GM23338 (cell line): ENCODE measurements around the gene ARL5A.

Experiments
- CREB1 ChIP-seq: fragments of 250-450 bp; sonication (Bioruptor Pico); IDR thresholded peaks from 2 replicates; pipeline ENCODE4 v1.5.0; 2020; ENCODE audit warnings: low read depth, mild to moderate bottlenecking, moderate library complexity
- EZH2 ChIP-seq: fragments of 200-600 bp; sonication (generic); IDR thresholded peaks from one replicate; pipeline ENCODE4 v1.8.0; 2017; ENCODE audit warnings: antibody characterized with exemption, mild to moderate bottlenecking, low read depth; ENCODE audit not compliant: unreplicated experiment
- EZH2phosphoT487 ChIP-seq: fragments of 200-600 bp; sonication (generic); IDR thresholded peaks from one replicate; pipeline ENCODE4 v1.8.1; 2018; ENCODE audit warnings: antibody characterized with exemption; ENCODE audit not compliant: unreplicated experiment
- JUNB ChIP-seq: IDR thresholded peaks from one replicate; pipeline ENCODE4 v1.6.1; 2016; ENCODE audit warnings: antibody characterized with exemption; ENCODE audit not compliant: unreplicated experiment
- NANOG ChIP-seq: IDR thresholded peaks from 2 replicates; pipeline ENCODE4 v1.6.1; 2016; ENCODE audit warnings: antibody characterized with exemption, borderline replicate concordance
- POLR2AphosphoS5 ChIP-seq: IDR thresholded peaks from 2 replicates; pipeline ENCODE4 v1.6.1; 2016; ENCODE audit warnings: antibody characterized with exemption, low read depth
- STAT1 ChIP-seq: IDR thresholded peaks from one replicate; pipeline ENCODE4 v1.6.1; 2016; ENCODE audit warnings: antibody characterized with exemption; ENCODE audit not compliant: unreplicated experiment
- ZNF114 ChIP-seq: fragments of 250-450 bp; sonication (Bioruptor Pico); IDR thresholded peaks from 2 replicates; pipeline ENCODE4 v1.5.0; 2020; ENCODE audit warnings: mild to moderate bottlenecking, moderate library complexity
- TF ChIP-seq, protein P1 (sequence below), 2 experiments: fragments of 200-600 bp in 1 of 2; sonication (generic) in 1 of 2; conservative IDR thresholded peaks; 2 replicates each; pipeline versions ENCODE4 v1.5.1 to v1.6.1; 2016 to 2017; ENCODE audit warnings: antibody characterized with exemption in 2 of 2, low read depth in 2 of 2, mild to moderate bottlenecking in 2 of 2, moderate library complexity in 1 of 2
- TF ChIP-seq, protein P2 (sequence below): IDR thresholded peaks from one replicate; pipeline ENCODE4 v1.6.1; 2018; ENCODE audit warnings: antibody characterized with exemption; ENCODE audit not compliant: unreplicated experiment
- TF ChIP-seq, protein P3 (sequence below): IDR thresholded peaks from 2 replicates; pipeline ENCODE4 v1.6.1; 2016; ENCODE audit warnings: antibody characterized with exemption

DNA sequence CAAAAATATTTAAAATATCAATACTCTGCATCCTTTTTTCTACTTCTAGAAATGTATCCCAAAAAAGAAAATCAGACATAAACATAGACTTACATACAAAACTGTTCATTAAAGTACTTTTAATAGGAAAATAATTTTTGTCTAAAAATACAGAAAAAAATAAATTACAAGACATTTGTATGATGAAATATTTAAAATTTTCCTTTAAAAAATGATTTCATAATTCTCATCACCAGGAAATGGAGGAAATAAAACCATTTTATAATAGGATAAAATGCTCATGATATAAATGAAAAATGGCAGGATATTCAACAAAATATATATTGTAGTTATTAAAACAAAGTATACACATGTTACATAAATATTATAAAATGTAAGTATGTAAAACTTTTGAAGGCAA is 24.4 kb downstream of the ARL5A start:
- TF ChIP-seq, protein P1, sequence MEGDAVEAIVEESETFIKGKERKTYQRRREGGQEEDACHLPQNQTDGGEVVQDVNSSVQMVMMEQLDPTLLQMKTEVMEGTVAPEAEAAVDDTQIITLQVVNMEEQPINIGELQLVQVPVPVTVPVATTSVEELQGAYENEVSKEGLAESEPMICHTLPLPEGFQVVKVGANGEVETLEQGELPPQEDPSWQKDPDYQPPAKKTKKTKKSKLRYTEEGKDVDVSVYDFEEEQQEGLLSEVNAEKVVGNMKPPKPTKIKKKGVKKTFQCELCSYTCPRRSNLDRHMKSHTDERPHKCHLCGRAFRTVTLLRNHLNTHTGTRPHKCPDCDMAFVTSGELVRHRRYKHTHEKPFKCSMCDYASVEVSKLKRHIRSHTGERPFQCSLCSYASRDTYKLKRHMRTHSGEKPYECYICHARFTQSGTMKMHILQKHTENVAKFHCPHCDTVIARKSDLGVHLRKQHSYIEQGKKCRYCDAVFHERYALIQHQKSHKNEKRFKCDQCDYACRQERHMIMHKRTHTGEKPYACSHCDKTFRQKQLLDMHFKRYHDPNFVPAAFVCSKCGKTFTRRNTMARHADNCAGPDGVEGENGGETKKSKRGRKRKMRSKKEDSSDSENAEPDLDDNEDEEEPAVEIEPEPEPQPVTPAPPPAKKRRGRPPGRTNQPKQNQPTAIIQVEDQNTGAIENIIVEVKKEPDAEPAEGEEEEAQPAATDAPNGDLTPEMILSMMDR (conservative IDR thresholded peaks at IDR 0.05; ENCODE audit: low read depth in 2 of 2) = no peak
- TF ChIP-seq EZH2 = no peak
- TF ChIP-seq EZH2phosphoT487 = no peak
- TF ChIP-seq POLR2AphosphoS5 = no peak
- TF ChIP-seq, protein P2, sequence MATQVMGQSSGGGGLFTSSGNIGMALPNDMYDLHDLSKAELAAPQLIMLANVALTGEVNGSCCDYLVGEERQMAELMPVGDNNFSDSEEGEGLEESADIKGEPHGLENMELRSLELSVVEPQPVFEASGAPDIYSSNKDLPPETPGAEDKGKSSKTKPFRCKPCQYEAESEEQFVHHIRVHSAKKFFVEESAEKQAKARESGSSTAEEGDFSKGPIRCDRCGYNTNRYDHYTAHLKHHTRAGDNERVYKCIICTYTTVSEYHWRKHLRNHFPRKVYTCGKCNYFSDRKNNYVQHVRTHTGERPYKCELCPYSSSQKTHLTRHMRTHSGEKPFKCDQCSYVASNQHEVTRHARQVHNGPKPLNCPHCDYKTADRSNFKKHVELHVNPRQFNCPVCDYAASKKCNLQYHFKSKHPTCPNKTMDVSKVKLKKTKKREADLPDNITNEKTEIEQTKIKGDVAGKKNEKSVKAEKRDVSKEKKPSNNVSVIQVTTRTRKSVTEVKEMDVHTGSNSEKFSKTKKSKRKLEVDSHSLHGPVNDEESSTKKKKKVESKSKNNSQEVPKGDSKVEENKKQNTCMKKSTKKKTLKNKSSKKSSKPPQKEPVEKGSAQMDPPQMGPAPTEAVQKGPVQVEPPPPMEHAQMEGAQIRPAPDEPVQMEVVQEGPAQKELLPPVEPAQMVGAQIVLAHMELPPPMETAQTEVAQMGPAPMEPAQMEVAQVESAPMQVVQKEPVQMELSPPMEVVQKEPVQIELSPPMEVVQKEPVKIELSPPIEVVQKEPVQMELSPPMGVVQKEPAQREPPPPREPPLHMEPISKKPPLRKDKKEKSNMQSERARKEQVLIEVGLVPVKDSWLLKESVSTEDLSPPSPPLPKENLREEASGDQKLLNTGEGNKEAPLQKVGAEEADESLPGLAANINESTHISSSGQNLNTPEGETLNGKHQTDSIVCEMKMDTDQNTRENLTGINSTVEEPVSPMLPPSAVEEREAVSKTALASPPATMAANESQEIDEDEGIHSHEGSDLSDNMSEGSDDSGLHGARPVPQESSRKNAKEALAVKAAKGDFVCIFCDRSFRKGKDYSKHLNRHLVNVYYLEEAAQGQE = no peak
- TF ChIP-seq STAT1 = no peak
- no peak for TF ChIP-seq CREB1
- no peak for TF ChIP-seq JUNB
- TF ChIP-seq NANOG = no peak
- TF ChIP-seq, protein P3, sequence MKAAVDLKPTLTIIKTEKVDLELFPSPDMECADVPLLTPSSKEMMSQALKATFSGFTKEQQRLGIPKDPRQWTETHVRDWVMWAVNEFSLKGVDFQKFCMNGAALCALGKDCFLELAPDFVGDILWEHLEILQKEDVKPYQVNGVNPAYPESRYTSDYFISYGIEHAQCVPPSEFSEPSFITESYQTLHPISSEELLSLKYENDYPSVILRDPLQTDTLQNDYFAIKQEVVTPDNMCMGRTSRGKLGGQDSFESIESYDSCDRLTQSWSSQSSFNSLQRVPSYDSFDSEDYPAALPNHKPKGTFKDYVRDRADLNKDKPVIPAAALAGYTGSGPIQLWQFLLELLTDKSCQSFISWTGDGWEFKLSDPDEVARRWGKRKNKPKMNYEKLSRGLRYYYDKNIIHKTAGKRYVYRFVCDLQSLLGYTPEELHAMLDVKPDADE = no peak
- TF ChIP-seq ZNF114 = no peak
